GM18868 (cell line): ENCODE results near the gene LBR.
A peak's percentile ranks its signal among the peaks of the same experiment; 100 is the strongest.

Source experiments
- ATAC-seq: cut with Tn5 transposase; IDR thresholded peaks from one replicate; pipeline ENCODE4 v1.9.1; 2021; ENCODE audit warnings: mild to moderate bottlenecking, moderate library complexity; ENCODE audit not compliant: unreplicated experiment

LBR gene

GRCh38 chr1:225446595-225446960, 18.7 kb upstream of the LBR start:
- no peak for ATAC-seq

- ATAC-seq, result no peak
Observed at GRCh38 chr1:225445639-225446594, 18.1 kb upstream of the LBR start.

GRCh38 chr1:225442123-225442505, 14.3 kb upstream of the LBR start:
- no peak for ATAC-seq

GRCh38 chr1:225441314-225442122, 13.7 kb upstream of the LBR start:
- no peak for ATAC-seq

- no peak for ATAC-seq
Observed at GRCh38 chr1:225440380-225441221, 12.8 kb upstream of the LBR start.

GRCh38 chr1:225437710-225438437, 10.0 kb upstream of the LBR start:
- no peak for ATAC-seq

GRCh38 chr1:225435957-225436392, 8.1 kb upstream of the LBR start:
- peak; percentile 64 for ATAC-seq

GRCh38 chr1:225435487-225435886, 7.6 kb upstream of the LBR start:
- peak; percentile 15 for ATAC-seq

- ATAC-seq, result no peak
Observed at GRCh38 chr1:225435076-225435475, 7.2 kb upstream of the LBR start.

- ATAC-seq, result no peak
Observed at GRCh38 chr1:225434046-225434445, 6.2 kb upstream of the LBR start.

- no peak for ATAC-seq
Observed at GRCh38 chr1:225431081-225431863, 3.4 kb upstream of the LBR start.

- ATAC-seq, result no peak
Observed at GRCh38 chr1:225430301-225430700, 2.5 kb upstream of the LBR start.

GRCh38 chr1:225428881-225429455, 1.1 kb upstream of the LBR start:
- ATAC-seq, result no peak

- peak; percentile 88 for ATAC-seq
Observed at GRCh38 chr1:225428068-225428880, 436 bp upstream of the LBR start.

- ATAC-seq, result peak; percentile 12
Observed at GRCh38 chr1:225426395-225427234, 1.2 kb downstream of the LBR start.

- ATAC-seq, result no peak
Observed at GRCh38 chr1:225425201-225425786, 2.5 kb downstream of the LBR start.

GRCh38 chr1:225424562-225425200, 3.2 kb downstream of the LBR start:
- ATAC-seq, result no peak
